HG03097 (cell line): ENCODE measurements around the gene ZNF396.

Experiments
- ATAC-seq: cut with Tn5 transposase; IDR thresholded peaks from one replicate; pipeline ENCODE4 v1.9.1; 2021; ENCODE audit not compliant: unreplicated experiment, low FRiP score

ZNF396 gene

GRCh38 chr18:35386600-35387100 is 9.5 kb upstream of the ZNF396 start:
- no peak for ATAC-seq

DNA sequence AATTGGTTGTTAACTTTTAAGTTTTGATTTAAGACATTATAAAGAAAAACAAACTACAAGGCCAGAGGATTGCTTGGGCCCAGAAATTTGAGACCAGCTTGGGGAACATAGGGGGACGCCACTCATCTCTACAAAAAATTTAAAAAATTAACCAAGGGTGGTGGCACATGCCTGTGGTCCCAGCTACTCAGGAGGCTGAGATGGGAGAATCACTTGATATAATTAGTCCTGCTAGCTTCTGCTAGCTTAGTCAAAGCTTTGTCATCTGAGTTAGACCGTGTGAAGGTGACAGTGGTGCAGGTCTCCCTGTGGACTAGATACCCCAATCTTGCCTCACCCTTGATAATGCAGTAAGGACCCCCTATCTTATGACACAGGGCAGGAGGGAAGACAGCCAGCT is 6.0 kb upstream of the ZNF396 start:
- ATAC-seq: no peak

- no peak for ATAC-seq
Observed at GRCh38 chr18:35379421-35379820, 2.3 kb upstream of the ZNF396 start.

DNA sequence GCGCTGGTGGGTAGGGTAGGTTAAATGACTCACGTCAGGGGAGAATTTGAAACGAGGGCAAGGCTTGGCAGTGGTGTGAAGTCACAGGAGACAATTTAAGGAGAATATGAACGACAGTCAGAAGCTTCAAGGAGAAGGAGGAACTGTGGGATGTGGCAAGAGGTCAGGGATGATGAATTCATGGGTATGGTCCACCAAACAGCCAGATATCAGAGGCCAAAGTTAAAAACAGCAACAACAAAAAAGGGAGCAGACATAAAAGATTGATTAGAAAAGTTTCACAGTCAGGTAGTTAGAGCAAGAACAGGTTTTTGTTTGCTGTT is 1.4 kb upstream of the ZNF396 start:
- ATAC-seq: no peak

GRCh38 chr18:35377875-35378573 is 887 bp upstream of the ZNF396 start:
- no peak for ATAC-seq

GRCh38 chr18:35376393-35376741 is 770 bp downstream of the ZNF396 start:
- ATAC-seq: no peak

DNA sequence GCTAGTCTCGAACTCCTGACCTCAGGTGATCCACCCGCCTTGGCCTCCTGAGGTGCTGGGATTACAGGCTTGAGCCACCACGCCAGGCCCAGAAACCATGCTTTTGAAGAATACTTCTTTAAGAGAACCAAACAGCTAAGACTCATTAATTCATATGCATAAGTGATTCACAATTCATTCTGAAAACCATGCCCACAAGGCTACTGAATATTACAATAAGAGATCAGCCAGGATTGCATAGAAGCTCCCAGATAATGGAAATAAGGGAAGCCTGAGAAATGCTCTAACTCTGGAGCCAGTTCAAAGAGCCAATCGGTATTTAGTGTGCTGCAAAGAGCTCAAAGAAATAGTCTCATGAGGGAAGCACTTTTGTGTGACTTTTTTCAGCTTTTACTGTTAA is 2.4 kb downstream of the ZNF396 start:
- ATAC-seq: no peak

- no peak for ATAC-seq
Observed at GRCh38 chr18:35371412-35372195, 5.5 kb downstream of the ZNF396 start.

- no peak for ATAC-seq
Observed at GRCh38 chr18:35369126-35369525, 8.0 kb downstream of the ZNF396 start.

DNA sequence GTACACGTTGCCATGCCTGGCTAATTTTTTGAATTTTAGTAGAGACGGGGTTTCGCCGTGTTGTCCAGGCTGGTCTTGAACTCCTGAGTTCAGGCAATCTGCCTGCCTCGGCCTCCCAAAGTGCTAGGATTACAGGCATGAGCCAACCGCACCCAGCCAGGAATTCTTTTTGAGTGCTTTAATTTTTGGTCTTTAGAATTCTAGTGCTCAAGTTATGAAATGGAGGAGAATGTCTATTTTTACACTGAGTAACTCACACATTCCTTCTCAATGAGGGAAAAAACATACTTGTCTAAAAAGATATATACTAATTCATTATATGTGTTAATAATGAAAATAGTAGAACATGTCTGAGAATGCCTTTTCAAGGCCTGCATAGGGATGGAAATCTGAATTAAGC is 8.5 kb downstream of the ZNF396 start:
- no peak for ATAC-seq

- ATAC-seq: no peak
Observed at GRCh38 chr18:35362531-35362930, 14.6 kb downstream of the ZNF396 start.

- no peak for ATAC-seq
Observed at GRCh38 chr18:35361570-35362321, 15.4 kb downstream of the ZNF396 start.

DNA sequence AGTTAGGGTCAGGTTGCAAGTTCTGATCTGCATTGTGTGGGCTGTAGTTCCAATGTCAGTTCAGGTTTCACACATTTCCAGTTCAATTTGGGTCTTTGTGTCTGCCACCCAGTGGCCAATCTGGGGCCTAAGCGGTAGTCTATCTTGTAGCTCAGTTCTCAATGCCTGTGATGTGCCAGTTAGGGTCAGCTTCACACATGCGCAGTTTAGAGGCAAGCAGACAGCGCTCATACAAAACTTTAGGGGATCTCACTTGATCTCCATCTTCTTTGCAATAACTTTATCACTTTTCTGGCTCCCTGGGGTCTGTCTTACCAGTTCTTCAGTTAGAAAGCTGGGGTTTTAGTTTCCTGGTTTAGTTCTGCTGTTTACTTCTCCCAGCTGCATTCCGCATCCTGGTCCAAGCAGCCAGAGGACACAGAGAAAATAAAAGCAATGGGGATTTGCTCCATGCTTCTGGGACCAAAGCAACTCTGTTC is 22.0 kb downstream of the ZNF396 start:
- ATAC-seq: peak; percentile 91

DNA sequence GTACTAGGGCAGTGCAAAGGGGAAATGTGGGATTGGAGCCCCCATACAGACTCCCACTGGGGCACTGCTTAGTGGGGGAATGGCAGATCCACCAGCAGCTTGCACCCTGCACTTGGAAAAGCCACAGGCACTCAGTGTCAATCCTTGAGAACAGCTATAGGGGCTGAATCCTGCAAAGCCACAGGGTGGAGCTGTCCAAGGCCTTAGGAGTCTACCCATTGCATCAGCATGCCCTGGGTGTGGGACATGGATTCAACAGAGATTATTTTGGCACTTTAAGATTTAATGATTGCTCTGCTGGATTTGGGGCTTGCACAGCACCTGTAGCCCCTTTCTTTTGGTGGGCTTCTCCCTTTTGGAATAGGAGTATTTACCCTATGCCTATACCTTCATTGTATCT is 24.4 kb downstream of the ZNF396 start:
- ATAC-seq: no peak

GRCh38 chr18:35352283-35352682 is 24.9 kb downstream of the ZNF396 start:
- no peak for ATAC-seq

DNA sequence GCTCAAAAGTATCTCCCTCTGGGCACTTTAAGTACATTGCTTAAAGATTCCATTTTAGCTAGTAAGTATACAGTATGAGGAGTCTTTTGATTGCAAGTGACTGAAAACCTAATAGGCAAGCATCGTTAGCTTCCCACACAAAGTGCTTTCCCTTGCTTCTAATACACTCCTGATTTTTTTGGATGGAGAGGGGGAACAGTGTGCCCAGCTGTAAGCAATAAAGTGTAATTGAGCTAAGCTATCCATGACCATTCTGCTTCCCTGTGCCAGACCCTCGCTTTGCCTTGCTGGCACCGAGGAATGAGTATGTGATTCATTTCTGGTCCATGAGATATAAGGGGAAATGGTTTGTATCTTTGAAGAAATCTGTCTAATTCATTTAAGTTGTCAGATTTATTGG is 29.1 kb downstream of the ZNF396 start:
- ATAC-seq: no peak

DNA sequence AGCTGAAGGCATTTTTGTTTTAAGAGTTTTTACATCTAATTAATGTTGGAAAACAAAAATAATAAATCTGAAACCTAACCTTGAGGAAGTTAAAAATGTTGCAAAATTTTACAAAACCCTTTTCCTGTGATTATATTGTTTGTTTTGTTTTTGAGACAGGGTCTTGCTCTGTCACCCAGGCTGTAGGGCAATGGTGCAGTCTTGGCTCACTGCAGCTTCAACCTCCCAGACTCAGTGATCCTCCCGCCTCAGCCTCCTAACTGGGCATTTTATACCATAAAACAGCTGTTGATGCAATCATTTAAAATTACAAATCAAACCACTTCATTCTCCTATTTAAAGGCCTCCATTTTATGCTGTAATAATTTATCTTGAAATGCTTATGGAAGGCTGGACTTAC is 31.2 kb downstream of the ZNF396 start:
- no peak for ATAC-seq

- ATAC-seq: peak; percentile 35
Observed at GRCh38 chr18:35345460-35345921, 31.6 kb downstream of the ZNF396 start.

DNA sequence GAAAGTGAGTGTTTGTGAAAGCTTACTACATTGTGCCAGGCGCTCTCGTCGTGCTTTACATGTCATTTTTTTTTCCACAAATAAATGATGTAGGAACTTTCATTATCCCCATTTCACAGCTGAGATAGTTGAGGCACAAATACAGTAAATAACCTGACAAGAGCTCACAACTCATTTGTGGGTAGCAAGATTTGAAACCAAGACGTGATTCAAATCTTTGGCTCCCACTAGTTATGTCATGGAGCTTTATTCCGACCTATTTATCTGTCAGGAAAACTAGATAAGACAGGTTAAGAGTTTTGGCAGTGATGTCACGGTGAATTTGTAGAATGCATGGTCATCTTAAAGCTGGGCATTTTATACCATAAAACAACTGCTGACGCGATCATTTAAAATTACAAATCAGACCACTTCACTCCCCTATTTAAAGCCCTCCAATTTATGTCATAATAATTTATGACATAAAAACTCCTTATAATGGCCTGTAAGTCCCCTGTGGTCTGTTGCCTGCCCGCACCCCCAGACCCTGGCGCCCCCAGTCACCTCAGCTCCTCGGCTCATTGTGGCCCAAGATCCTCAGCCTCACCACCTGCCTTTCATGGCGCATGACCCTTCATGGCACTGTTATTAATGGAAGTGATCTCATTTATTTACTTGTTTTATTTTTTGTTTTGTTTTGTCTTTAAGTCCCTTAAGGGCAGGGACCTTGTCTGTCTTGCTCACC is 32.2 kb downstream of the ZNF396 start:
- ATAC-seq: no peak

GRCh38 chr18:35343936-35344735 is 33.0 kb downstream of the ZNF396 start, which contains the start of gene ZNF24:
ZNF24 (minus strand) TSS chr18:35344420; CDS start chr18:35340650, 3,770 bp downstream.
- peak; percentile 87 for ATAC-seq
